CD4-positive, alpha-beta T cell treated with Interleukin-10 for 1 hour (primary cell): Measurements from ENCODE around the gene SRR.

Source experiments
- DNase-seq: peaks from one replicate; pipeline ENCODE4 v3.0.0-alpha.2; 2020

The SRR gene

GRCh38 chr17:2347805-2348685, 44.3 kb downstream of the SRR start:
- no peak for DNase-seq

- DNase-seq, result no peak
Observed at GRCh38 chr17:2351269-2351668, 47.5 kb downstream of the SRR start.

DNA sequence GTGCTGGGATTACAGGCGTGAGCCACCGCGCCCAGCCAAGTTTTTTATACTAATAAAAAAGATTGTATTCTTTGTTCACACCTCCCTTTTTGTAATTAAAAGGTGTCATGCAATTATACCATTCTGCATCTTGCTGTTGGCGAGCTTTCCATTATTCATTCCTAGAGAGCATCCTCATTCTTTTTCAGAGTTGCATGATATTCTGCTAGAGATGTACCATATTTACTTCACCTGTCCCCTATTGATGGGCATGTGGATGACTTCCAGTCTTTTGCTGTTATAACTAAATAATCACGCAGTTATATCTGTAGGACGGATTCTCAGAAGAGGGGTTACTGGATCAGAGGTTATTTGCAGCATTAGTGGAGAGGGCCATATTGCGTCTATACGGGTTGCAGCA, 50.6 kb downstream of the SRR start:
- DNase-seq, result no peak

- DNase-seq, result no peak
Observed at GRCh38 chr17:2357237-2357636, 53.5 kb downstream of the SRR start.

DNA sequence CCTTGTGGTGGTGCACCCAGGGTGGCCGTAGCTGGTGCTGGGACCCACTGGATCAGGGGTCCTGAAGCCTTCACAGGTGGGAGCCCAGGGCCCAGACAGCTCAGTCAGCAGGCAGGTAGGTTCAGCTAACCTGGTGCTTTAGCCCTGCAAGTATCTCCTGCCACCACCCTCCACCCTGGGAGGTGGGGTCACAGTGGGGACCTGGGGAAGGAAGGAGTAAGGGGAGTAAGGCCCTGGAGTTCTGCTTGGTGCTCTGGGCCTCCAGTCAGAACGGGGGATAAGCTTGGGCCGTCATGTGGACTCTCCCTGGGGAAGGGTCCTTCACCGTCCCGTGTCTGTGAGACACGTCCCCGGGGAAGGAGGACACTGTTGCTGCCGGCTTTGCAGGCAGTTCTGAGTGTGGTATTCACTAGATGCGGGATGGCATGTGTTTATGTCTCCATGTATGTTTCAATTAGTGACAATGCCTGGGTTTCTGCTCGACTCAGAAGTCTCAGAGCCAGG, 54.2 kb downstream of the SRR start:
- no peak for DNase-seq

GRCh38 chr17:2361010-2361760, 57.4 kb downstream of the SRR start:
- DNase-seq, result no peak

- DNase-seq, result no peak
Observed at GRCh38 chr17:2362016-2362415, 58.3 kb downstream of the SRR start.

DNA sequence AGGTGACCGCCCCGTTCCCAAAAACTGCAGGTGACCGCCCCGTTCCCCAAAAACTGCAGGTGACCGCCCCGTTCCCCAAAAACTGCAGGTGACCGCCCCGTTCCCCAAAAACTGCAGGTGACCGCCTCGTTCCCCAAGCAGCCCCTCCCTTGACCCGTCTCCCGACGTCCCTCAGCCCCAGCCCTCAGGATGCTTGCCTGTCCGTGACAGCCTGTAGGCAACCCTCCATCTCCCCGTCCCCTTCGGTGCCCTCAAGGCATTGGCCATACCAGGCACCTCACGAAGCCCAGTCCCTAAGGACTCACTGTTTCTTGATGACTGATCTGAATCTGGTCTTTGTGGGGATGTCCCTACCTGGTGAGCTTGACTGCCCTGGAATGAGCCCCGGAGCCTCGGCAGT, 58.7 kb downstream of the SRR start:
- DNase-seq, result no peak

DNA sequence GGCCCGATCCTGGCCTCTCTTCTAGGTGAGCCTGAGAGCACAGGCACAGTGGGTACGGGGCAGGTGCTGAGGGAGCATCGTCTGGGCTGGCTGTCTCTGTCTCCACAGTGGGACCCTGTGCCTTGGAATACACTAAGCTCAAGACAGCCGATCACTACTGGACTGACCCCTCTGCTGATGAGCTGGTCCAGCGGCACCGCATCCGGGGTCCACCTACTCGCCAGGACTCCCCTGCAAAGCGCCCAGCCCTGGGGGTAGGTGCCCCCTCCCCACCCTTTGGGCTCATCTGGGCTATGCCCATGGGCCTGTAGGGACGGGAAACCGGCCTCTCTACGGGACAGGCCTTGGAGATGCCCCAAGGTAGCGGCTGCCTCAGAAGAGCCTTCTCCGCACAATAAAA, 59.1 kb downstream of the SRR start:
- DNase-seq, result no peak

DNA sequence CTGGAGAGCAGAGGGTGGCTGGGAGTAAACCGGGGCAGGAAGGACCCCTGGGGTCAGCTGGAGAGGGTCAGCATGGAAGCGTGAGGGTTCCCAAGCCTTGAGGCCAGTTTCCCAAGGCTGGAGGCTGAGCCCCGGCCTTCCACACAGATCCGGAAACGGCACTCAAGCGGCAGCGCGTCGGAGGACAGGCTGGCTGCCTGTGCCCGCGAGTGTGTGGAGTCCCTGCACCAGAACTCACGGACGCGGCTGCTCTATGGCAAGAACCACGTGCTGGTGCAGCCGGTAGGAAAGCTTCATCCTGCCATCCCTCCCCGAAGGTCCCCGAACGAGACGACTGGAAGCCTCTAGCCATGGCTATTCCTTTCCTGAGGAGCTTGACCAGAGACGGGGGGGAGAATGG, 59.6 kb downstream of the SRR start:
- no peak for DNase-seq

- no peak for DNase-seq
Observed at GRCh38 chr17:2363851-2364762, 60.4 kb downstream of the SRR start.

DNA sequence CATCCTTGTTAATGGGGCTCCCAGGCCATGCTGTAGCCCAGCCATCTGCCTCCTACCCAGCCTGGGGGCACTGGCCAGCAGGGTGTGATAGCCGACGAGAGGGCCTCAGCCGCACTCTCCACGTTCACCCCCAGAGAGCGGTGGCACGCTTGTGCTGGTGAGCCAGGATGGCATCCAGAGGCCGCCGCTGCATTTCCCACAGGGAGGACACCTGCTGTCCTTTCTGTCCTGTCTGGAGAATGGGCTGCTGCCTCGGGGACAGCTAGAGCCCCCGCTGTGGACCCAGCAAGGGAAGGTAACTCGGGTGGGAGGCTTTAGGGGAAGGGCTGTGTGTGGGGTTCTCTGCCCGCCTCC, 61.0 kb downstream of the SRR start:
- DNase-seq, result no peak

DNA sequence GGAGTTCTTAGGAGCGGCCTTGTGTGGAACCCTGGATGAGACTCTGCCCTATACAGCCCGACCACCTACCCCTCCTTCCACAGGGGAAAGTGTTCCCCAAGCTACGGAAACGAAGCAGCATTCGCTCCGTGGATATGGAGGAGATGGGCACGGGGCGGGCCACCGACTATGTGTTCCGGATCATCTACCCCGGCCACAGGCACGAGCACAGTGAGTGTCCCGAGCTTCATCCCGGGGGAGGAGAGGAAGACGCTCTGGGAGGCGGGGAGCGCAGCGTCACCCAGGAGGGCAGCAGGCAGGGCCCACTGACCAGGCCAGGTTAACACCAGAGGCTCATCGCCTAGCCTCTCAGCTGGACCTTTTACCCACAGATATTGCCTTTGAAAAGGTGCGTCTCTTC, 61.4 kb downstream of the SRR start:
- DNase-seq, result no peak

- DNase-seq, result no peak
Observed at GRCh38 chr17:2366747-2367494, 63.2 kb downstream of the SRR start.

DNA sequence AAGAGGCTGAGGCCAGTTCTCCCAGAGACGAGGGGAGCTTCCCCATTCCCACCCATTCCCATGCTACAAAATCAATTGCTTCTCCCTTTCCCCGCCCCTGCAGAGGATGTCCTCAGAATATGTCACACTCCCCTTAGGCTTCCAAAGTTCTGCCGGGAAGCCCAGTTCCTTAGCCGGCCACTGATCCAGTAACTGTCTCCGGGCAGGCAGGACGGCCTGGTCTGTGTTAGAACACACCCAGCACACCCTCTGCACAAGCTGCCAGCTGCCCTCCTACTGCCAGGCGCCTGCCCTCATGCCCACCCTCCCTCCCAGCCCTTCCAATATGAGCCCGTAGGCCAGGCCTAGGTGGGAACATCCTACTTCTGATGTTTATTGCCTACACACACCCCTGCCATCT, 64.6 kb downstream of the SRR start:
- no peak for DNase-seq

- DNase-seq, result no peak
Observed at GRCh38 chr17:2369039-2369438, 65.3 kb downstream of the SRR start.

DNA sequence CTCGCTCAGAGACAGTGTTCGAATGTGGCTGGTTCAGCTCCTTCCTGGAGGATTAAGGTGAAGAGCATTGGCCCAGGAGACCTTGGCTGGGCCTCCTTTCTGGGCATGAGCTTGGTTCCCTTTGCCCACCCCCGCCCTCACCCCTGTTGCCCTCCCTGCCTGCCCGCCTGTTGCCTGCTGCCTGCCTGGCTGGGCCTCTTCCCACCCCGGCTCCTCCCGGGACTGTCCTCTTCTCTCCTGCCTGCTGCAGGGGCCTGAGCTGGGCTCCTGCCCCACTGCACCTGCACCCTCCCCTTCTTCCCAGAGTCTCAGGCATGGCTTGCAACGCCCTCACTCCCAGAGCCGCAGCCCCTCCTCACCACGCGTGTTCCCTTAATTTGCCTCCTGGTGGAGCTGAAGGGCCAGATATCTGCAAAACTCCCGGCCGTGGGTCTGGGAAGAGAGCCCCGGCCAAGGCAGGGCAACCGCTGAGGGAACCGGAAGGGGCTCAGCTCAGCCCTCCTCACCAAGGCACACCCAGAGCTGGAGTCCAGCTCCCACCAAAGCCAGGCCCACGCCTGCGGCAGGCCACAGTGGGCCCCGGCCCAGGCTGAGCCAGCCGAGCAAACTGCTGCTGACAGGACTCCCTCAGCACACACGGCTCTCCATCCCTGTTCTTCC, 65.9 kb downstream of the SRR start:
- DNase-seq, result no peak

GRCh38 chr17:2370211-2370589, 66.5 kb downstream of the SRR start:
- DNase-seq, result no peak

DNA sequence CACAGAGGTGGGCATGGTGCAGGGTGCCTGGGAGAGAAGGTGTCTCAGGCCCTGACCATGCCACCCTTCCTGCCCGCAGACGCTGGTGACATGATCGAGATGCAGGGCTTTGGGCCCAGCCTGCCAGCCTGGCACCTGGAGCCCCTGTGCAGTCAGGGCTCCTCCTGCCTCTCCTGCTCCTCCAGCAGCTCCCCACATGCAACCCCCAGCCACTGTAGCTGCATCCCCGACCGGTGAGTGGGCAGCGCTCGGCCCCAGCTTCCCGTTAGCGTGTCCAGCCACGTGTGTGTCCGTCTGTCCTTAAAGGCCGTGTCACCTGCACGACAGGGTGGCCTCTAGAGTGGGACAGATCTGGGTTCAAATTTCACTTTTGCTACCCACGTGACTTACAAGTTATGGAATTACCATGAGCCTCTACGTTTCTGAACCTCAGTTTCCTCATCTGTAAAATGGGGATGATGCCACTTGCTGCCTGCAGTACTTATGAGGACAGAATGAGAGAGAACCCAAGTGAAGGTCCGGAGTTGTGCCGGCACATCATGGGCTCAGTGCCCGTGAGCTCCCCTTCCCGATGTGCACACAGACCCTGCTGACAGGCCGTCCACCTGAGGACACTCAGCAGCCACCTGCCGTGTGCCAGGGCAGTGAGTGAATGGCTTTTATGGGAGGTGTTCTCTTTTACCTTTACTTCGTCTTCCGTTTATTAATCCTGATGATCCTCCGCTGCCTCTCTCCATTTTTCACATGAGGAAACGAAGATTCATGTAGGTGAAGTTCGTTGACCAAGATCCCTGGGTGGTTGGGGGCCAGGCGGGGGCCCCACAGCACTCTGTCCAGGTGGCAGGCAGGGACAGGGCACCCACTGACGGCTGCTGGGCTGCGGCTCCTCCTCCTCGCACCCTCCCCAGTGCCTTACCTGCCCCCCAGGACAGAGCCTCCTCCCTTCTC, 67.7 kb downstream of the SRR start:
- no peak for DNase-seq

- no peak for DNase-seq
Observed at GRCh38 chr17:2372180-2372579, 68.4 kb downstream of the SRR start.

- no peak for DNase-seq
Observed at GRCh38 chr17:2372681-2373080, 68.9 kb downstream of the SRR start.
